ENCODE data around the gene SHROOM3. TPM values are rescaled to one million over a fixed set of nuclear protein-coding genes. Genes with fewer than 3 reads are reported as not detected.

Gene SHROOM3
- polyA plus RNA-seq, 2 of the 4 experiments (the other 2 are of a cell fraction), result 2.8 to 5.1 TPM

DNA sequence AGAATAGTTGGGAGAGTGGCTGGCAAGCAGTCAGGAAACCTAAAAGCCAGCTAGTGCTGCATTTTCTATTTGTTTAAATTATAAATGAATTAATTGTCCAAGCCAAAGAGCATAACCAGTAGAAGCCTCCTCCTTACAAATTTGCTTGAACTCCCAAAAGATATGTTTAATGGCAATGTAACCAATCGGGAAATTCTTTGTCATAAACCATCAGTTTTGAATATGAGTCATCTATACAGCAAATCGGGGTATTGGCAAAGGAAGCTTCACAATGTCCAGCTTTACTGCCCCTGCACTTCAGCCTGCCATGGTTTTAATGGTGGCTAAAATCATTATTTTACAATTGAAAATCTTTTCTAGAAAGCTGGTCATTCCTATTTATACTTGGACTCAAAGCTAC lies 216.6 kb downstream of the SHROOM3 start:
- ChIA-PET POLR2A (no interaction called here), CTCF (interaction anchor here (1.3 kb wide), 1 partner anchor 10 kb away, joined by 3 read pairs; no protein-coding TSS in a partner anchor)
- 63% methylated on average over 2 of the region's 2 CpGs for WGBS (ENCODE audit: missing lambda C conversion rate)
- TF ChIP-seq FOXS1 (CRISPR knock-in tag; IDR thresholded peaks at IDR 0.05), result no peak
- TF ChIP-seq ZSCAN20 (CRISPR knock-in tag; IDR thresholded peaks at IDR 0.05), result no peak
- no peak for TF ChIP-seq TP53 (CRISPR knock-in tag; IDR thresholded peaks at IDR 0.05)
- TF ChIP-seq JUNB (IDR thresholded peaks at IDR 0.05), result no peak
- no peak for TF ChIP-seq CHD2 (IDR thresholded peaks at IDR 0.05; ENCODE audit: low read length, partially characterized antibody)
- no peak for TF ChIP-seq KDM1A (IDR thresholded peaks at IDR 0.05; ENCODE audit: low read depth)
- no peak for TF ChIP-seq EHMT2 (IDR thresholded peaks at IDR 0.05; ENCODE audit: low read depth)
- TF ChIP-seq, protein P1, sequence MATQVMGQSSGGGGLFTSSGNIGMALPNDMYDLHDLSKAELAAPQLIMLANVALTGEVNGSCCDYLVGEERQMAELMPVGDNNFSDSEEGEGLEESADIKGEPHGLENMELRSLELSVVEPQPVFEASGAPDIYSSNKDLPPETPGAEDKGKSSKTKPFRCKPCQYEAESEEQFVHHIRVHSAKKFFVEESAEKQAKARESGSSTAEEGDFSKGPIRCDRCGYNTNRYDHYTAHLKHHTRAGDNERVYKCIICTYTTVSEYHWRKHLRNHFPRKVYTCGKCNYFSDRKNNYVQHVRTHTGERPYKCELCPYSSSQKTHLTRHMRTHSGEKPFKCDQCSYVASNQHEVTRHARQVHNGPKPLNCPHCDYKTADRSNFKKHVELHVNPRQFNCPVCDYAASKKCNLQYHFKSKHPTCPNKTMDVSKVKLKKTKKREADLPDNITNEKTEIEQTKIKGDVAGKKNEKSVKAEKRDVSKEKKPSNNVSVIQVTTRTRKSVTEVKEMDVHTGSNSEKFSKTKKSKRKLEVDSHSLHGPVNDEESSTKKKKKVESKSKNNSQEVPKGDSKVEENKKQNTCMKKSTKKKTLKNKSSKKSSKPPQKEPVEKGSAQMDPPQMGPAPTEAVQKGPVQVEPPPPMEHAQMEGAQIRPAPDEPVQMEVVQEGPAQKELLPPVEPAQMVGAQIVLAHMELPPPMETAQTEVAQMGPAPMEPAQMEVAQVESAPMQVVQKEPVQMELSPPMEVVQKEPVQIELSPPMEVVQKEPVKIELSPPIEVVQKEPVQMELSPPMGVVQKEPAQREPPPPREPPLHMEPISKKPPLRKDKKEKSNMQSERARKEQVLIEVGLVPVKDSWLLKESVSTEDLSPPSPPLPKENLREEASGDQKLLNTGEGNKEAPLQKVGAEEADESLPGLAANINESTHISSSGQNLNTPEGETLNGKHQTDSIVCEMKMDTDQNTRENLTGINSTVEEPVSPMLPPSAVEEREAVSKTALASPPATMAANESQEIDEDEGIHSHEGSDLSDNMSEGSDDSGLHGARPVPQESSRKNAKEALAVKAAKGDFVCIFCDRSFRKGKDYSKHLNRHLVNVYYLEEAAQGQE (IDR thresholded peaks at IDR 0.05), result no peak
- TF ChIP-seq, protein P2, sequence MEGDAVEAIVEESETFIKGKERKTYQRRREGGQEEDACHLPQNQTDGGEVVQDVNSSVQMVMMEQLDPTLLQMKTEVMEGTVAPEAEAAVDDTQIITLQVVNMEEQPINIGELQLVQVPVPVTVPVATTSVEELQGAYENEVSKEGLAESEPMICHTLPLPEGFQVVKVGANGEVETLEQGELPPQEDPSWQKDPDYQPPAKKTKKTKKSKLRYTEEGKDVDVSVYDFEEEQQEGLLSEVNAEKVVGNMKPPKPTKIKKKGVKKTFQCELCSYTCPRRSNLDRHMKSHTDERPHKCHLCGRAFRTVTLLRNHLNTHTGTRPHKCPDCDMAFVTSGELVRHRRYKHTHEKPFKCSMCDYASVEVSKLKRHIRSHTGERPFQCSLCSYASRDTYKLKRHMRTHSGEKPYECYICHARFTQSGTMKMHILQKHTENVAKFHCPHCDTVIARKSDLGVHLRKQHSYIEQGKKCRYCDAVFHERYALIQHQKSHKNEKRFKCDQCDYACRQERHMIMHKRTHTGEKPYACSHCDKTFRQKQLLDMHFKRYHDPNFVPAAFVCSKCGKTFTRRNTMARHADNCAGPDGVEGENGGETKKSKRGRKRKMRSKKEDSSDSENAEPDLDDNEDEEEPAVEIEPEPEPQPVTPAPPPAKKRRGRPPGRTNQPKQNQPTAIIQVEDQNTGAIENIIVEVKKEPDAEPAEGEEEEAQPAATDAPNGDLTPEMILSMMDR (IDR thresholded peaks at IDR 0.05), result no peak
- no peak for DNase-seq (ENCODE audit: low read depth in 1 of 2, low spot score in 1 of 2)
- H3K4me1 ChIP-seq, result no peaks in the 10 kb centered on the region
- no peak for ATAC-seq
- no peak for FAIRE-seq
- no peak overlapping the region for H3K4me2 ChIP-seq
- no peak overlapping the region for H3K27ac ChIP-seq
- H3K4me3 ChIP-seq, result no peak overlapping the region
- H3K9me3 ChIP-seq, result no peaks in the 10 kb centered on the region

DNA sequence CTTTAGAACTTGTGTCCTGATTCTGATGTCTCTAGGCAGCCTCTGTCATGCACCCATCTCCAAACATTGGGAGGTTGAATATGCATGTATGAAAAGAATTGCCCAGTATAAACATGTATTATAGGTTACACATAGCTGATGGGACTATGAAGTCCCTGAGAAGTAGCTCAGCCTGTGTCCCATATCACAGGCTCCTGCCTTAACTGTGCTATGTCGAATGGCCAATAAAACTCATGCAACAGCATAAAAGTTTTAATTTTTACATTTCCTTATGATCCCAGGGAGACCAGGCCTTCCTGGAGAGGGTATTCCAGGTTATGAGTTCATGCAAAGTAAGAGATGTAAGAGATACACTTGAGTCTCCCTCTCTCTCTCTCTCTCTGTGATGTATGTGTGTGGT lies 217.4 kb downstream of the SHROOM3 start:
- TF ChIP-seq ZNF302 (CRISPR knock-in tag; IDR thresholded peaks at IDR 0.05) (no peak), CBX8 (IDR thresholded peaks at IDR 0.05) (no peak), MAZ (IDR thresholded peaks at IDR 0.05; ENCODE audit: borderline replicate concordance, low read depth, low read length) (no peak), HEYL (CRISPR knock-in tag; IDR thresholded peaks at IDR 0.05) (no peak), JUN (IDR thresholded peaks at IDR 0.05) (no peak)
- TF ChIP-seq, protein P3, sequence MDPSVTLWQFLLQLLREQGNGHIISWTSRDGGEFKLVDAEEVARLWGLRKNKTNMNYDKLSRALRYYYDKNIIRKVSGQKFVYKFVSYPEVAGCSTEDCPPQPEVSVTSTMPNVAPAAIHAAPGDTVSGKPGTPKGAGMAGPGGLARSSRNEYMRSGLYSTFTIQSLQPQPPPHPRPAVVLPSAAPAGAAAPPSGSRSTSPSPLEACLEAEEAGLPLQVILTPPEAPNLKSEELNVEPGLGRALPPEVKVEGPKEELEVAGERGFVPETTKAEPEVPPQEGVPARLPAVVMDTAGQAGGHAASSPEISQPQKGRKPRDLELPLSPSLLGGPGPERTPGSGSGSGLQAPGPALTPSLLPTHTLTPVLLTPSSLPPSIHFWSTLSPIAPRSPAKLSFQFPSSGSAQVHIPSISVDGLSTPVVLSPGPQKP (IDR thresholded peaks at IDR 0.05; ENCODE audit: low read depth, low read length), result no peak
- TF ChIP-seq, protein P4, sequence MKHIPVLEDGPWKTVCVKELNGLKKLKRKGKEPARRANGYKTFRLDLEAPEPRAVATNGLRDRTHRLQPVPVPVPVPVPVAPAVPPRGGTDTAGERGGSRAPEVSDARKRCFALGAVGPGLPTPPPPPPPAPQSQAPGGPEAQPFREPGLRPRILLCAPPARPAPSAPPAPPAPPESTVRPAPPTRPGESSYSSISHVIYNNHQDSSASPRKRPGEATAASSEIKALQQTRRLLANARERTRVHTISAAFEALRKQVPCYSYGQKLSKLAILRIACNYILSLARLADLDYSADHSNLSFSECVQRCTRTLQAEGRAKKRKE (CRISPR knock-in tag; IDR thresholded peaks at IDR 0.05; ENCODE audit: low read depth), result no peak
- Histone ChIP-seq H3K4me3 (no peak overlapping the region), H3K4me1 (no peaks in the 10 kb centered on the region), H3K27ac (no peak overlapping the region), H3K9me3 (no peaks in the 10 kb centered on the region), H3K4me2 (no peak overlapping the region)
- CTCF ChIA-PET, result interaction anchor here (1.3 kb wide), 1 partner anchor 9 kb away, joined by 3 read pairs; no protein-coding TSS in a partner anchor
- WGBS (ENCODE audit: missing lambda C conversion rate), result 30% methylated on average over 1 of the region's 1 CpG
- DNase-seq (ENCODE audit: low read depth in 1 of 2, low spot score in 1 of 2), result no peak
- POLR2A ChIA-PET, result no interaction called here
- ATAC-seq, result no peak
- no peak for FAIRE-seq

DNA sequence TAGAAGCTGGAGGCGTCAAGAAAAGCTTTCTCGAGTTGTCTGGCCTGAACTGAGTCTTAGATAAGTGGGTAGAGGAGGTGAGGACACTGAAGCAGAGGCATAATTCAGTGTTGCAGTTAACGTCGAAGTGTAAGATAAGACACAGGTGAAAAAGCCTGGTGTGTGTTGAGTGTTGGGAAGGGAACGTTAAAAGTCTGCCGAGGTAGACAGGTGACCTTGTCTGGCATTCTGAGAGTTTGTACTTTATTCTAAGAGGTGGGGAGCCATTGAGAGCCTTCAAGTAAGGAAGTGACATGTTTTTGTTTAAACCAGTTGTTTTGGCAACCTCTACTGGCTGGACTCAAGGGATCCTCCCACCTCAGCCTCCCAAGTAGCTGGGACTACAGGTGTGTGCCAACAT lies 219.1 kb downstream of the SHROOM3 start:
- H3K9me3 ChIP-seq, result no peaks in the 10 kb centered on the region
- ChIA-PET POLR2A (no interaction called here), CTCF (interaction anchor here (1.2 kb wide), 1 partner anchor 11 kb away, joined by 3 read pairs; no protein-coding TSS in a partner anchor)
- FAIRE-seq (no peak), ATAC-seq (no peak), DNase-seq (ENCODE audit: low read depth in 1 of 2, low spot score in 1 of 2) (no peak)
- WGBS (ENCODE audit: missing lambda C conversion rate), result 86% methylated on average over 6 of the region's 6 CpGs
- H3K4me2 ChIP-seq, result no peak overlapping the region
- no peak overlapping the region for H3K27ac ChIP-seq
- H3K4me3 ChIP-seq, result no peak overlapping the region
- H3K4me1 ChIP-seq, result peaks cover 13% of the 10 kb centered on the region
- TF ChIP-seq, protein P5, sequence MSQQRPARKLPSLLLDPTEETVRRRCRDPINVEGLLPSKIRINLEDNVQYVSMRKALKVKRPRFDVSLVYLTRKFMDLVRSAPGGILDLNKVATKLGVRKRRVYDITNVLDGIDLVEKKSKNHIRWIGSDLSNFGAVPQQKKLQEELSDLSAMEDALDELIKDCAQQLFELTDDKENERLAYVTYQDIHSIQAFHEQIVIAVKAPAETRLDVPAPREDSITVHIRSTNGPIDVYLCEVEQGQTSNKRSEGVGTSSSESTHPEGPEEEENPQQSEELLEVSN (IDR thresholded peaks at IDR 0.05; ENCODE audit: borderline replicate concordance, low read depth), result no peak
- TF ChIP-seq MYC (IDR thresholded peaks at IDR 0.05; ENCODE audit: borderline replicate concordance, low read length), result no peak
- TF ChIP-seq, protein P2 (IDR thresholded peaks at IDR 0.05), result no peak
- TF ChIP-seq JUN (IDR thresholded peaks at IDR 0.05), result no peak
- TF ChIP-seq KDM5A (IDR thresholded peaks at IDR 0.05), result no peak
- TF ChIP-seq SMC3 (IDR thresholded peaks at IDR 0.05), result no peak
- no peak for TF ChIP-seq NR3C1 (IDR thresholded peaks at IDR 0.05)
- no peak for TF ChIP-seq ZSCAN20 (CRISPR knock-in tag; IDR thresholded peaks at IDR 0.05)
- TF ChIP-seq, protein P6, sequence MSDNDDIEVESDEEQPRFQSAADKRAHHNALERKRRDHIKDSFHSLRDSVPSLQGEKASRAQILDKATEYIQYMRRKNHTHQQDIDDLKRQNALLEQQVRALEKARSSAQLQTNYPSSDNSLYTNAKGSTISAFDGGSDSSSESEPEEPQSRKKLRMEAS (IDR thresholded peaks at IDR 0.05), result no peak
- no peak for TF ChIP-seq SREBF2 (IDR thresholded peaks at IDR 0.05)
- TF ChIP-seq CHD4 (IDR thresholded peaks at IDR 0.05; ENCODE audit: borderline replicate concordance), result no peak
